ENCODE data around the gene TBRG1. TPM values are rescaled to one million over a fixed set of nuclear protein-coding genes. Genes with fewer than 3 reads are reported as not detected.

Gene TBRG1
- total and polyA plus RNA-seq, 2 of the 4 experiments (the other 2 are of a cell fraction): 13.3 to 23.2 TPM

- Histone ChIP-seq H3K23ac (ENCODE audit: low read depth, low read length) (no peak overlapping the region), H4K20me1 (ENCODE audit: insufficient read depth, low read length) (no peaks in the 10 kb centered on the region; the same call in 1 of the 2 replicates), H3K9ac (ENCODE audit: low read depth, low read length) (no peak overlapping the region), H2BK15ac (ENCODE audit: low read depth, low read length) (no peak overlapping the region), H2AK9ac (replicated peaks; ENCODE audit: low read depth, low read length, poor library complexity) (no peak overlapping the region), H2BK120ac (ENCODE audit: low read depth, low read length) (no peak overlapping the region), H4K5ac (ENCODE audit: low read depth, low read length) (no peak overlapping the region), H2BK20ac (ENCODE audit: low read depth, low read length) (no peak overlapping the region), H4K91ac (ENCODE audit: insufficient read depth, low read depth, low read length) (no peak overlapping the region), H4K8ac (ENCODE audit: low read depth in 2 of 2, low read length in 2 of 2) (no peak overlapping the region; a peak in 1 of 4 replicates), H3K14ac (replicated peaks; ENCODE audit: low read depth, low read length) (no peak overlapping the region), H3K4me2 (ENCODE audit: low read depth, low read length) (no peak overlapping the region), H3K9me3 (ENCODE audit: control insufficient read depth, insufficient read depth, low read length) (no peaks in the 10 kb centered on the region), H2AFZ (replicated peaks; ENCODE audit: low read length, poor library complexity) (no peak overlapping the region), H3K79me1 (ENCODE audit: low read depth in 1 of 2, low read length in 2 of 2) (no peaks in the 10 kb centered on the region), H2AK5ac (ENCODE audit: low read depth, low read length) (no peak overlapping the region), H3K36me3 (ENCODE audit: control insufficient read depth, insufficient read depth, low read length) (peaks cover 16% of the 10 kb centered on the region), H3K18ac (ENCODE audit: low read depth, low read length) (no peak overlapping the region), H3K56ac (ENCODE audit: extremely low read depth, insufficient read depth, low read length) (no peak overlapping the region), H2BK5ac (ENCODE audit: low read depth, low read length, poor library complexity, severe bottlenecking) (no peak overlapping the region), H3K27ac (ENCODE audit: insufficient read depth, low read length) (no peak overlapping the region), H3K9me1 (ENCODE audit: insufficient read depth, low read length) (peaks cover 4% of the 10 kb centered on the region; the same call in 1 of the 2 replicates), H3K4me1 (ENCODE audit: control insufficient read depth, insufficient read depth, low read length) (peaks cover 4% of the 10 kb centered on the region), H3K4ac (ENCODE audit: low read depth, low read length) (no peak overlapping the region), H3K27me3 (ENCODE audit: control insufficient read depth, insufficient read depth, low read length) (no peaks in the 10 kb centered on the region), H3K4me3 (ENCODE audit: insufficient read depth, low read depth, low read length) (no peak overlapping the region)
- TF ChIP-seq MXI1 (IDR thresholded peaks at IDR 0.05; ENCODE audit: borderline replicate concordance, low read depth, low read length) (no peak), CHD1 (IDR thresholded peaks at IDR 0.05; ENCODE audit: low read depth, low read length) (no peak), RCOR1 (IDR thresholded peaks at IDR 0.05; ENCODE audit: insufficient replicate concordance, low read length) (no peak), BHLHE40 (IDR thresholded peaks at IDR 0.05; ENCODE audit: low read depth, low read length) (no peak), SMC3 (IDR thresholded peaks at IDR 0.05; ENCODE audit: low read depth, low read length) (no peak), POLR2A (IDR thresholded peaks at IDR 0.05; ENCODE audit: low read depth, low read length) (no peak), MAFK (IDR thresholded peaks at IDR 0.05; ENCODE audit: low read depth, low read length) (no peak), USF2 (IDR thresholded peaks at IDR 0.05; ENCODE audit: low read depth, low read length) (no peak), FOS (IDR thresholded peaks at IDR 0.05; ENCODE audit: low read depth, low read length) (no peak), NFE2L2 (IDR thresholded peaks at IDR 0.05; ENCODE audit: low read depth, low read length) (no peak), ELK1 (IDR thresholded peaks at IDR 0.05; ENCODE audit: borderline replicate concordance, low read depth, low read length) (no peak), RFX5 (IDR thresholded peaks at IDR 0.05; ENCODE audit: low read depth, low read length) (no peak), CEBPB (IDR thresholded peaks at IDR 0.05; ENCODE audit: low read depth, low read length) (no peak), CTCF (conservative IDR thresholded peaks at IDR 0.05; ENCODE audit: low read depth, low read length) (no peak)
- intact Hi-C loops (cut with micrococcal nuclease) (no loop called here), dilution Hi-C loops (cut with HindIII; ENCODE audit: low sequenced_read_pairs, unreplicated experiment) (no loop called here), in situ Hi-C loops (cut with MboI; ENCODE audit: low sequenced_read_pairs) (loop anchor here (25.0 kb wide), 1 partner anchor 949 kb away; the partner anchor contains the start of gene STT3A)
- no TSS peak for BruUV-seq (replicated peaks)
- ATAC-seq (ENCODE audit: low read depth) (no peak), DNase-seq (no peak)
- ChIA-PET POLR2A (ENCODE audit: unreplicated experiment) (no interaction called here), CTCF (no interaction called here)
- WGBS, 2 experiments (ENCODE audit: extremely low coverage in 2 of 2, insufficient read length in 1 of 2): no CpG with 5 or more reads among the region's 3 CpGs
These were observed 15.8 kb downstream of the TBRG1 start for GRCh38 chr11:124638500-124638899.
